HG03175 (cell line): ENCODE measurements around the gene C17orf58.
"Not testable (repeated sequence)": the region's sequence is repeated elsewhere in the genome, so short reads cannot be mapped to it uniquely, and the experiment has no call there.

ENCODE experiments used
- ATAC-seq: cut with Tn5 transposase; IDR thresholded peaks from one replicate; pipeline ENCODE4 v1.9.1; 2021; ENCODE audit warnings: mild to moderate bottlenecking, moderate library complexity; ENCODE audit not compliant: unreplicated experiment

C17orf58 gene

GRCh38 chr17:68006797-68007196 is 10.5 kb upstream of the C17orf58 start:
- ATAC-seq = no peak

- no peak for ATAC-seq
These were observed 7.9 kb upstream of the C17orf58 start for GRCh38 chr17:68004201-68004600.

GRCh38 chr17:67999291-67999911 is 3.1 kb upstream of the C17orf58 start:
- no peak for ATAC-seq

GRCh38 chr17:67998466-67998865 is 2.2 kb upstream of the C17orf58 start:
- ATAC-seq = no peak

GRCh38 chr17:67995570-67996263 is 552 bp downstream of the C17orf58 start:
- ATAC-seq = no peak

GRCh38 chr17:67994817-67995569 is 1.3 kb downstream of the C17orf58 start:
- ATAC-seq = no peak

GRCh38 chr17:67993998-67994361 is 2.3 kb downstream of the C17orf58 start:
- ATAC-seq = no peak

GRCh38 chr17:67993153-67993997 is 2.9 kb downstream of the C17orf58 start:
- ATAC-seq = peak; percentile 76

GRCh38 chr17:67992548-67993152 is 3.6 kb downstream of the C17orf58 start:
- ATAC-seq = no peak

GRCh38 chr17:67990909-67991308 is 5.4 kb downstream of the C17orf58 start:
- no peak for ATAC-seq

GRCh38 chr17:67983383-67983688 is 12.9 kb downstream of the C17orf58 start:
- ATAC-seq = no peak

GRCh38 chr17:67982686-67983382 is 13.4 kb downstream of the C17orf58 start:
- ATAC-seq = no peak

- ATAC-seq = no peak
These were observed 14.1 kb downstream of the C17orf58 start for GRCh38 chr17:67982034-67982640.

GRCh38 chr17:67980883-67981282 is 15.4 kb downstream of the C17orf58 start:
- not testable (repeated sequence) for ATAC-seq

GRCh38 chr17:67980456-67980855 is 15.8 kb downstream of the C17orf58 start:
- ATAC-seq = no peak

GRCh38 chr17:67976306-67976705 is 20.0 kb downstream of the C17orf58 start:
- not testable (repeated sequence) for ATAC-seq

GRCh38 chr17:67974598-67975066 is 21.6 kb downstream of the C17orf58 start:
- ATAC-seq = no peak

- no peak for ATAC-seq
These were observed 22.1 kb downstream of the C17orf58 start for GRCh38 chr17:67974185-67974584.

GRCh38 chr17:67970783-67971182 is 25.5 kb downstream of the C17orf58 start:
- ATAC-seq = no peak

- peak; percentile 70 for ATAC-seq
These were observed 33.1 kb downstream of the C17orf58 start for GRCh38 chr17:67963145-67963572.
